Activated CD4-positive, CD25-positive, alpha-beta regulatory T cell treated with anti-CD3 and anti-CD28 coated beads, Interleukin-2, amount 50 U/mL, for 16 hours (primary cell): Measurements from ENCODE around the gene PSG1.
"Not testable (repeated sequence)": the region's sequence is repeated elsewhere in the genome, so short reads cannot be mapped to it uniquely, and the experiment has no call there.

Source experiments
- DNase-seq: peaks from one replicate; pipeline ENCODE4 v3.0.0-alpha.2; 2020; ENCODE audit warnings: low read depth, low spot score

The PSG1 gene

DNA sequence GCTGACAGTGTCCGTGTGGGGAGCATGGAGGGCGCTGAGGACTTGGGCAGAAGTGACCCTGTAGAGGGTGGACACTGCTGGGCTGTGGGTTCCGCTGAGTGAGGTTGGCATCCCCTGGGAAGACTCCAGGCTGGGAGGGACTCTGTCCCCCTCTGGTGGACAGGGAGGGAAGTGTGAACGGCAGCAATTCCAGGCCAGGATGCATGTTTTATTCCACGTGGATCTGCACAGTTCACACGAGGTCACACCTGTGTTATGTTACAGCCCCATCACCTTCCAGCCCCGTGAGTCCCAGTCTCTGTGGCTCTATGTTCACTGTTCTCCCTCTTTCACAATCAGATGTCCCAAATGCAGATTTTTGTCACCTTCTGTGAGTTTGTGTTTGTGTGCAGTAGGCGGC is 1.8 kb upstream of the PSG1 start:
- DNase-seq, result not testable (repeated sequence)

- not testable (repeated sequence) for DNase-seq
Measured at GRCh38 chr19:42880621-42881020, 1.1 kb upstream of the PSG1 start.

DNA sequence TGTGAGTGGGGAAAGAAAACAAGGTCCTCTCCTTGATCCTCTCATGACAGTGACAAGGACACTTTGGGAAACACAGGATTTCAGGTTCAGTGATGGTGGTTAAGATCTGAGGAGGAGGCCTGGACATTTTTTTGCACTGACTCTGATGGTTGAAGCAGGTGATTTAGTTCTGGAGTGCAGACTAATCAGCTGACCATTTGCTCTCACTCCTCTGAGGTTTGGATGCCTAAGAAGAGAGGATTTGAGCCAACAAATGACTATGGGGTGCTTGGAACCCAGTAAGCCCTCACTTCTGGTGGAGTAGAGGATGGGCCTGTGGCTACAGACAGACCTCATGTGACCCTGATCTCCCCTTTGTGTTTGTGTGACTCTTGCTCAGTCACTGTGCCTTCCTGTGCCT is 2.9 kb downstream of the PSG1 start:
- not testable (repeated sequence) for DNase-seq

- DNase-seq, result not testable (repeated sequence)
Measured at GRCh38 chr19:42875881-42876280, 3.6 kb downstream of the PSG1 start.

GRCh38 chr19:42874901-42875813 is 4.4 kb downstream of the PSG1 start:
- DNase-seq, result not testable (repeated sequence)

DNA sequence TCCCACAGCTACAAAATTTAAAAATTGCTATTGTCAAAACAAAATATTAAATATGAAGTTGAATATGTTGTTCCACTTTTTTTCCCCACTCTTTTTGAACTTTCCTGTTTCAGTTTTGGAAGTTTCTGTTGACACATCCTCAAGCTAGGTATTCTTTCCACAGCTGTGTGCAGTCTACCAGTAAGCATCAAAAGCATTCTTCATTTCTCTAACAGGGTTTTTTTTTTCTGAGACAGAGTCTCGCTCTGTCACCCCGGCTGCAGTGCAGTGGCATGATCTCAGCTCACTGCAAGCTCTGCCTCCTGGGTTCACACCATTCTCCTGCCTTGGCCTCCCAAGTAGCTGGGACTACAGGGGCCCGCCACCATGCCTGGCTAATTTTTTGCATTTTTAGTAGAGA is 5.4 kb downstream of the PSG1 start:
- not testable (repeated sequence) for DNase-seq

GRCh38 chr19:42872608-42873007 is 6.9 kb downstream of the PSG1 start:
- no peak for DNase-seq

GRCh38 chr19:42857544-42857867 is 22.0 kb downstream of the PSG1 start:
- DNase-seq, result no peak

- not testable (repeated sequence) for DNase-seq
Measured at GRCh38 chr19:42856866-42857543, 22.5 kb downstream of the PSG1 start.

- not testable (repeated sequence) for DNase-seq
Measured at GRCh38 chr19:42854745-42855144, 24.8 kb downstream of the PSG1 start.

- not testable (repeated sequence) for DNase-seq
Measured at GRCh38 chr19:42853231-42853630, 26.3 kb downstream of the PSG1 start.

DNA sequence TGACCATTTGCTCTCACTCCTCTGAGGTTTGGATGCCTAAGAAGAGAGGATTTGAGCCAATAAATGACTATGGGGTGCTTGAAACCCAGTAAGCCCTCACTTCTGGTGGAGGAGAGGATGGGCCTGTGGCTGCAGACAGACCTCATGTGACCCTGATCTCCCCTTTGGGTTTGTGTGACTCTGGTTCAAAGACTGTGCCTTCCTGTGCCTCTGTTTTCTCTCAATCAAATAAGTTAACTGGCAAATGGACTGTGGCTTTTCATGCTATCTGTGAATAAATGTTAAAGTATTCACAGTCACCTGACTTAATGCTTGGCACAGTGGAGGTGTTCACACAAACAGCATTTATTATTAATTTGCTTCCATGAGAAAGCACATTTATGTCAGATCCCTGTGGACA is 26.7 kb downstream of the PSG1 start:
- DNase-seq, result not testable (repeated sequence)

GRCh38 chr19:42851718-42852280 is 27.7 kb downstream of the PSG1 start:
- not testable (repeated sequence) for DNase-seq

DNA sequence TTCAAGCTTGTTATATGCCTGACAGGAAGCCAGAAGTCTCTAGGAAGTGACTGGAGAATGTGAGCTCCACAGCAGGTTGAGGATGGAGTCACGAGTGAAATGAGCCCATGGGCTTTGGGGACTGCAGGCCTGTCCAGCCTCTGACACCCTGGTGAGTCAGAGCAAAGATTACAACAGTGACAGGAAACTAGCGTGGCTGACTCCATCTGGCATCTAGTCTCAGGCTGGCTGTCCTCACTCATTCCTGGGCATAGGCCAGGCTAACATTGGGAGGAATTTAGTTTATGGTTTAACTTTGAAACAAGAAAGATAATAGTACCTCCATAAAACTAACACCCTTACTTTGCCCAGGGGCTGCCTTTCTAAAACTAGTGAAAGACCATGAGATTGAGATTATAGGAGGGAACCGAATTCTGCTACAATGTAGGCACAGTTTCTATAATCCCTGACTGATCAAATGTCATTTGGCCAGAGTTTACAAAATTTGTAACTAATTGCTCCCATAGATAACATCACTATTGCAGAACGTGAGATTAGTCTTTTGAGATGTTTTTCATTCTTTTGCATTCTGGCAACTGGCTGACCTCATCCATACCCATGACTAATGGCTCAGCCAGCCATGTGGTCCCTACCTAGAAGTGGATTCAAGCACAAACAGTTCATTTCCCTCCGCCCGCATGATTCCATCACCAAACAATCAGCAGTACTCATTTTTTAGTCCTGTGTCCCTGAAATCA is 28.4 kb downstream of the PSG1 start:
- no peak for DNase-seq

DNA sequence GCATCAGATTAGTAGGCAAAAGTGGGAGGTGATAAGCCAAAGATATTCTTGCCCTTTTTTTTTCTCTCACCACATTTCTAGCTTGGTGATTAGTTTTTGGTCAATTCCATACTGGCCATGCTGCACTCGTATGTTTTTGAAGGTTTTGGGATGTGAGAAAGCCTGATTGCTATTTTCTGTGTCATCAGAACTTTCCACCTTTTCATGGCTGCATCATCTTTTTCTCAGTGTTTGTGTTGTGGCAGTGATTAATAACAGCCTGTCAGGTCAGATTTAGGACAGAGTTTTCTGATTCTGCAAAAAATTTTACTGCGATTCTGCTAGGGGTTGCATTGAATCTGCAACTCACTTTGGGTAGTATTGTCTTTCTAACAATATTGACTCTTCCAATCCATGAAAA is 32.9 kb downstream of the PSG1 start:
- DNase-seq, result no peak

- not testable (repeated sequence) for DNase-seq
Measured at GRCh38 chr19:42843631-42844030, 35.9 kb downstream of the PSG1 start.

DNA sequence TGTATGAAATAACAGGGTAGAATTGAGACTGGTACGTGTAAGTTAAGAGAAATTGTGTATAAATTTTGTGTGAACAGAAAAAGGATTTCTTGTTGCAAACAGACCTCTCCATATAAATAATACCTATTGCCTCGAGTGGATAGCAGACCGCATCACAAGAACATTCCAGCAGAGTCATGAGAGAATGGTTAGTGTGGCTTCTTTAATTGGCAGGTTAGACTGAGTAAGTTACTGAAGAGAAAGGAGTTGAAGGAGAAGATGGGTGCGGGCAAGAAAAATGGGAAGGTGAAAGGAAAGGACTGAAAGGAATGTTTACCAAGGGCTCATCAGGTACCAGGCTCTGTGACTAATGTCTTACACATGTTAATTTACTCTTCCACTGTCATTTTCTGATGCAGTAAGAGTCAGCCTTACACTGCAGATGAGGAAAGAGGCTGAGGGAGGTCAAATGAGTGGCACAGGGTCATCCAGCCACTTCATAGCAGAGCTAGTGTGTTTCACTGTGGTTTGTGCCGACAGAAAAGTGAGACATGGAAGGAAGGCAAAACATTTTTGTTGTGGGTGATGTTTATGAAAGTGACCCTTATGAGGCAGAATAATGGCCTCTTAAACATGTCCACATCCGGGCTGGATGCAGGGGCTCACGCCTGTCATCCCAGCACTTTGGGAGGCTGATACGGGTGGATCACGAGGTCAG is 46.6 kb downstream of the PSG1 start:
- not testable (repeated sequence) for DNase-seq

- not testable (repeated sequence) for DNase-seq
Measured at GRCh38 chr19:42832023-42832680, 47.4 kb downstream of the PSG1 start.

DNA sequence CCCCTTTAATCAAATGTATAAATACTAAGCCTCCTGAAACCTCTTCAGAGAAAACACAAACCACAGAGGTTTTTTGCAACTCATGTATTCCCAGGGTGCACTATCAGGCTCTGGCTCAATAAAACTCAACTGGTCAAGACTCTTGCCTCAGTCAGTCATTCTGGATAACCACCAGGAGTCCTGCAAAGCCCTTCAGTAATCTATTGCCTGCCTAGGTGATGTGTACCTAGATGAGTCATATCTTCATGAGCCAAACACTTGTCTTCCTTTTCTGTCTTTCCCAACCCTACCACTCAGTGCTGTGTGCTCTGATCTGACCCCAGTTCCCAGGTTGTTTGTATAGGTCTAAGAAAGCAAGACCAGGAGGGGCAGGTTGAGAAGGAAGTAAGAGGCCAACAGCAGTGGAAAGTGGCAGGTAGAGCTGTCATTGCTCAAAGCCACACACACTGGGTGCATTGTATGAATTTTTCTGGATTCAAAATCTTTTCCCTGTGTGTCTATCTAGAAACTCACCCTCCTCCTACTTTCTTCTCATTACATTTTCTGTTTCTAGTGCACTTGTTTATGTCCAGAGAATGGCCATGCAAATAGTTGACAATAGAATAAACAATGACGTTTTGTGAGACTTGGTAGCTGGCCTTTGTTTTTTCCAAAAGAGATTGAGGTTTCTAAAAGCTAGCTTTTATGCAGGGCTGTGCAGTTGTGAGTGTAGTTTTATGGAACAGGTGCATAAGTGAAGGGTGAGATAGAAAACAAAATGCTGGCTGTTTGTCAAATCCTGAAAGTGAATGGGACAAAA is 48.1 kb downstream of the PSG1 start:
- no peak for DNase-seq
